Measurements from ENCODE around the gene FSIP1.

FSIP1 gene

DNA sequence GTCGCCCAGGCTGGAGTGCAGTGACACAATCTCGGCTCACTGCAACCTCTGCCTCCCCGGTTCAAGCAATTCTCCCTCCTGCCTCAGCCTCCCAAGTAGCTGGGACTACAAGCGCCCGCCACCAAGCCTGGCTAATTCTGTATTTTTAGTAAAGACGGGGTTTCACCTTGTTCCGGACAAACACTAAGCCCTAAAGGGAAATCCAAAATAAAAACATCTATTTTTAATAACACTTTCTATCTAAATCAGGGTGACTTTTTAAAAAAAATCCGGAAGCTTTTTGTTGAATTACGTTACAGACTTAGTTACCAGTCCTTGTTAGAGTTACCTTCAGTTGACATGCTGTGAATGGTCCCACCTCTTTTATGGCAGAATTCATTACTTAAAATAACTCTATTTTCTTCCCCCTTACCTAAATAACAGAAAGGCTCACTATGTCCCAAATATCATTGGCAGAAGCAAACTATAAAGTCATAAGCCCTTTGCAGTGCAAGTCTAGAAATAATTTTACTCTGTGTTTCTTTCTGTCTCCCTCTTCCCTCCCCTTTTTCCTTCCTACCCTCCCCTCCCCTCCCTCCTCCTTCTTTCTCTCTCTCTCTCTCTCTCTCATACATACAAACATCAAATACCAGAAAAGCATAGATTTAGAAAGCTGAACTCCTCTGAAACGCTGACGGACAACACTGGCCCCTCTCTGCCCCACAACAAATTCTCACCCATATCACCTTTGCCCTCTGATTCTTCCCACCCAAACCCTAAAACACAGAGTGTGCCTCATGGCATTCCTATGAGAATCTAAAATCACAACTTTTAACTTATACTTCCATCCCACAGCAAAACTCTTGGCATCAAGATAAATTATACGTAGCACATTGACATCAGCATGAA, 183.4 kb downstream of the FSIP1 start:
- TF ChIP-seq, protein P1, sequence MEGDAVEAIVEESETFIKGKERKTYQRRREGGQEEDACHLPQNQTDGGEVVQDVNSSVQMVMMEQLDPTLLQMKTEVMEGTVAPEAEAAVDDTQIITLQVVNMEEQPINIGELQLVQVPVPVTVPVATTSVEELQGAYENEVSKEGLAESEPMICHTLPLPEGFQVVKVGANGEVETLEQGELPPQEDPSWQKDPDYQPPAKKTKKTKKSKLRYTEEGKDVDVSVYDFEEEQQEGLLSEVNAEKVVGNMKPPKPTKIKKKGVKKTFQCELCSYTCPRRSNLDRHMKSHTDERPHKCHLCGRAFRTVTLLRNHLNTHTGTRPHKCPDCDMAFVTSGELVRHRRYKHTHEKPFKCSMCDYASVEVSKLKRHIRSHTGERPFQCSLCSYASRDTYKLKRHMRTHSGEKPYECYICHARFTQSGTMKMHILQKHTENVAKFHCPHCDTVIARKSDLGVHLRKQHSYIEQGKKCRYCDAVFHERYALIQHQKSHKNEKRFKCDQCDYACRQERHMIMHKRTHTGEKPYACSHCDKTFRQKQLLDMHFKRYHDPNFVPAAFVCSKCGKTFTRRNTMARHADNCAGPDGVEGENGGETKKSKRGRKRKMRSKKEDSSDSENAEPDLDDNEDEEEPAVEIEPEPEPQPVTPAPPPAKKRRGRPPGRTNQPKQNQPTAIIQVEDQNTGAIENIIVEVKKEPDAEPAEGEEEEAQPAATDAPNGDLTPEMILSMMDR (IDR thresholded peaks at IDR 0.05; ENCODE audit: low read depth, low read length, poor library complexity, severe bottlenecking), result no peak
- no peak for TF ChIP-seq EZH2phosphoT487 (IDR thresholded peaks at IDR 0.05; ENCODE audit: borderline replicate concordance, low read length)
- Histone ChIP-seq H3K4me2 (ENCODE audit: low read length) (no peak overlapping the region), H3K9me3 (ENCODE audit: control insufficient read depth, insufficient read depth, low read length) (no peaks in the 10 kb centered on the region), H3K36me3 (ENCODE audit: control insufficient read depth, low read length) (no peaks in the 10 kb centered on the region), H3K4me3 (ENCODE audit: low read length) (no peak overlapping the region), H3K27ac (ENCODE audit: low read depth, low read length) (no peak overlapping the region), H3F3A (ENCODE audit: control insufficient read depth, insufficient read depth) (no peaks in the 10 kb centered on the region), H4K20me1 (ENCODE audit: control insufficient read depth, insufficient read depth, low read depth, low read length) (no peaks in the 10 kb centered on the region), H3K9me2 (replicated peaks; ENCODE audit: control insufficient read depth, low read length) (no peaks in the 10 kb centered on the region), H3K4me1 (ENCODE audit: control insufficient read depth, low read length) (no peaks in the 10 kb centered on the region), H3K27me3 (ENCODE audit: control insufficient read depth, low read length) (no peaks in the 10 kb centered on the region), H3K79me2 (ENCODE audit: control insufficient read depth, low read length) (no peaks in the 10 kb centered on the region)

DNA sequence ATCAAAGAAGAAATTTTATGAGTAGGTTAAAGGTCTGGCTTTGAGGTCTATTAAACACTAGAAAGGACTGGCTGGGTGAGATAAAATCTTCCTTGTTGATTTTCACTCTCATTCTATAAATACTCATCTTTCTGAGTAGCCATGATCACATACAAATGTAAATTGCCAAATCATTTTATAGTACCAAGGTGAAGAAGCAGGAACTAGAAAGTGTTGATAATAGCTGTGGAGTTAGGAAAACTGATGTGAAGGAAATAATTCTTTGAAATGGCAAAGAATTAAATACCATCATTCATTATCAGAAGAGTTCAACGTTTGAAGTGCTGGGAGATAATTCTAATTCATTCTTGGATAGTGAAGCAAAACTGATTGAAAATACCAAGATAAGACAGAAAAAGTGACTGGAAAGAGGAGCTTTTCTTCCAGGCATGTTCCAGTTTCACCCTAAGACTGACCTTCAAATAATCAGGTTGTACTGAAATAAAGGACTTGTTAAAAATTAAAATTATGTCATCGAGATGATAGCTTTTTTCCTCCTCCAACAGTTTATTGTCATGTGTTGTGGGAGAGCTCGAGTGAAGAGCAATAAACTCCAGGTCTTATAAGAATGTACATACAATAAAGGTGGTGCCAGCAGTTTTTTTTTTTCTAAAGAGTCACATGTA, 184.3 kb downstream of the FSIP1 start:
- Histone ChIP-seq H3K36me3 (ENCODE audit: control insufficient read depth, low read length) (no peaks in the 10 kb centered on the region), H3K9me2 (replicated peaks; ENCODE audit: control insufficient read depth, low read length) (no peaks in the 10 kb centered on the region), H3K27me3 (ENCODE audit: control insufficient read depth, low read length) (no peaks in the 10 kb centered on the region), H3K4me3 (ENCODE audit: low read length) (no peak overlapping the region), H3K79me2 (ENCODE audit: control insufficient read depth, low read length) (no peaks in the 10 kb centered on the region), H3K4me2 (ENCODE audit: low read length) (no peak overlapping the region), H4K20me1 (ENCODE audit: control insufficient read depth, insufficient read depth, low read depth, low read length) (no peaks in the 10 kb centered on the region), H3K9me3 (ENCODE audit: control insufficient read depth, insufficient read depth, low read length) (no peaks in the 10 kb centered on the region), H3K27ac (ENCODE audit: low read depth, low read length) (no peak overlapping the region), H3K4me1 (ENCODE audit: control insufficient read depth, low read length) (no peaks in the 10 kb centered on the region), H3F3A (ENCODE audit: control insufficient read depth, insufficient read depth) (no peaks in the 10 kb centered on the region)
- TF ChIP-seq, protein P1 (IDR thresholded peaks at IDR 0.05; ENCODE audit: low read depth, low read length, poor library complexity, severe bottlenecking), result no peak
- TF ChIP-seq EZH2phosphoT487 (IDR thresholded peaks at IDR 0.05; ENCODE audit: borderline replicate concordance, low read length), result no peak

GRCh38 chr15:39597751-39598185, 184.9 kb downstream of the FSIP1 start:
- Histone ChIP-seq H3K36me3 (ENCODE audit: control insufficient read depth, low read length) (no peaks in the 10 kb centered on the region), H3K79me2 (ENCODE audit: control insufficient read depth, low read length) (no peaks in the 10 kb centered on the region), H3K9me2 (replicated peaks; ENCODE audit: control insufficient read depth, low read length) (no peaks in the 10 kb centered on the region), H4K20me1 (ENCODE audit: control insufficient read depth, insufficient read depth, low read depth, low read length) (no peaks in the 10 kb centered on the region), H3K4me3 (ENCODE audit: low read length) (no peak overlapping the region), H3K4me2 (ENCODE audit: low read length) (no peak overlapping the region), H3F3A (ENCODE audit: control insufficient read depth, insufficient read depth) (no peaks in the 10 kb centered on the region), H3K27ac (ENCODE audit: low read depth, low read length) (no peak overlapping the region), H3K4me1 (ENCODE audit: control insufficient read depth, low read length) (no peaks in the 10 kb centered on the region), H3K27me3 (ENCODE audit: control insufficient read depth, low read length) (no peaks in the 10 kb centered on the region), H3K9me3 (ENCODE audit: control insufficient read depth, insufficient read depth, low read length) (no peaks in the 10 kb centered on the region)
- no peak for TF ChIP-seq EZH2phosphoT487 (IDR thresholded peaks at IDR 0.05; ENCODE audit: borderline replicate concordance, low read length)

DNA sequence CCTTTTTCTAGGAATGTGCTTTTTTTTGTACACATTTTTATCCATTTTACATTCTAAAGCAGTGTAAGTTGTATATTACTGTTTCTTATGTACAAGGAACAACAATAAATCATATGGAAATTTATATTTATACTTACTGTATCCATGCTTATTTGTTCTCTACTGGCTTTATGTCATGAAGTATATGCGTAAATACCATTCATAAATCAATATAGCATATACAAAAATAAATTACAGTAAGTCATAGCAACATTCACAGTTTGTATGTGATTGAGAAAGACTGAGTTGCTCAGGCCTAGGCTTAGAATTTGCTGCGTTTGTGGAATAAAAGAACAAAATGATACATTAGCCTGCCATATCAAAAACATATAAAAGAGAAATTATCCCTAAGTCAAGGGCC, 185.3 kb downstream of the FSIP1 start:
- H3K79me2 ChIP-seq (ENCODE audit: control insufficient read depth, low read length), result no peaks in the 10 kb centered on the region
- H3K36me3 ChIP-seq (ENCODE audit: control insufficient read depth, low read length), result no peaks in the 10 kb centered on the region
- H3K9me2 ChIP-seq (replicated peaks; ENCODE audit: control insufficient read depth, low read length), result no peaks in the 10 kb centered on the region
- H4K20me1 ChIP-seq (ENCODE audit: control insufficient read depth, insufficient read depth, low read depth, low read length), result no peaks in the 10 kb centered on the region
- no peaks in the 10 kb centered on the region for H3K9me3 ChIP-seq (ENCODE audit: control insufficient read depth, insufficient read depth, low read length)
- H3K27ac ChIP-seq (ENCODE audit: low read depth, low read length), result no peak overlapping the region
- H3F3A ChIP-seq (ENCODE audit: control insufficient read depth, insufficient read depth), result no peaks in the 10 kb centered on the region
- H3K4me2 ChIP-seq (ENCODE audit: low read length), result no peak overlapping the region
- no peaks in the 10 kb centered on the region for H3K4me1 ChIP-seq (ENCODE audit: control insufficient read depth, low read length)
- no peak overlapping the region for H3K4me3 ChIP-seq (ENCODE audit: low read length)
- no peaks in the 10 kb centered on the region for H3K27me3 ChIP-seq (ENCODE audit: control insufficient read depth, low read length)
- TF ChIP-seq, protein P1 (IDR thresholded peaks at IDR 0.05; ENCODE audit: low read depth, low read length, poor library complexity, severe bottlenecking), result no peak
- TF ChIP-seq EZH2phosphoT487 (IDR thresholded peaks at IDR 0.05; ENCODE audit: borderline replicate concordance, low read length), result no peak

All from DOHH2 (cell line).